Inferior parietal cortex (tissue), 1 donor: ENCODE data around the gene UBASH3A.
A peak's percentile ranks its signal among the peaks of the same experiment; 100 is the strongest.

ENCODE experiments used
- DNase-seq: peaks from one replicate; pipeline ENCODE4 v3.0.0-alpha.2; 2016; ENCODE audit errors: extremely low spot score

UBASH3A gene

DNA sequence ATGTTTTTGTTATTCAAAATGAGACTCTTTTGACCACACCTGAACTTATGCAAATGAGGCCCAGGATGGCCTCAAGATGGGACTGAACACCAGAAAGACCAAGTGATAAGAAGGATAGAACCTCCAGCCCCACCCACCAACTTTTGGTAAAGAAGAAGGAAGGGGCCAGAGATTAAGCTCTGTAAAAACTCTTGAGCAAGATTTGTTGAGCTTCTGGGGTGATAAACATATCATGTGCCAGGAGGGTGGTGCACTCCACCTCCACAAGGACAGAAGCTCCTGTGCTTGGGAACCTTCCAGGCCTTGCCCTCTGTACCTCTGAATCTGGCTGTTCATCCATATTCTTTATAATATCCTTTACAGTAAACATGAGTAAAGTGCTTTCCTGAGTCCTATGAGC, 87.0 kb downstream of the UBASH3A start:
- DNase-seq, result no peak

- no peak for DNase-seq
Observed at GRCh38 chr21:42491328-42491727, 87.6 kb downstream of the UBASH3A start.

- no peak for DNase-seq
Observed at GRCh38 chr21:42492201-42492600, 88.5 kb downstream of the UBASH3A start.

DNA sequence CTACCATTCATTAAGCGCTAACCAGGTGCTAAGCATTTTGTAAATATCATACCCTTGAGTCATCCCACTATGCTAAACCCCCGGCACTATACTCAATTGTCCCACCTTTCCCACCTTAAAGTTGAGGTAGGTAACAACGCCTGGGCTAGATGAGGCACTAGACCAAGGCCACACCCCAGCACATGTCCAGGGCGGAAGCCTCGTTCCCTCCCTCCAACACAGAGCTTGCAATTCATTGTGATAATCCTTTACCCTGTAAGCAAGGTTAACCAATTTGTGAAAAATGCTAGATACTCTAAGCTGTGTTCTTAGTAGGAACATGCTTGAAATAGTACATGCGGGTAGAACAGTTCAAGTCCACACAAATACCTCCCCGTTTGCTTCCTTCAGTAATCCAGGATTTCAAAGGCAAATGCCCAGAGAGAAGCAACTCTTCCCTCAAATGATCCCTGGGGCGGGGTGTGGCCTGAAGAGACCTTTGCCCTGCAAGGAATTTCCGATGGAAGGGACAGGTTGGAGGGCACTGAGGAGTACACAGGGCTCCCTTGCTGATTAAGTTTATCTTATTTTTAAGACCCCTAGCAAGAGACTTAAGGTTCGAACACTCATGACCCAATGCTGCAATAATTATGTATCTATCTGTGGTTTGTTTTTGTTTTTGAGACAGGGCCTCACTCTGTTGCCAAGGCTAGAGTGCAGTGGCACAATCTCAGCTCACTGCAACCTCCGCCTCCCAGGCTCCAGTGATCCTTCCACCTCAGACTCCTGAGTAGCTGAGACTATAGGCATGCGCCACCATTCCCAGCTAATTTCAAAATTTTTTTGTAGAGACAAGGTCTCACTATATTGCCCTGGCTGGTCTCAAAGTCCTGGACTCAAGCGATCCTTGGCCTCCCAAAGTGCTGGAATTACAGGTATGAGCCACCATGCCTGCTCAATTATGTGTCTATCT, 89.7 kb downstream of the UBASH3A start:
- no peak for DNase-seq

- DNase-seq, result no peak
Observed at GRCh38 chr21:42495027-42495426, 91.3 kb downstream of the UBASH3A start.

- DNase-seq, result no peak
Observed at GRCh38 chr21:42495765-42496119, 92.0 kb downstream of the UBASH3A start.

GRCh38 chr21:42496120-42496838, 92.6 kb downstream of the UBASH3A start, which contains the start of gene RSPH1:
Gene RSPH1, minus strand, starts transcription at chr21:42496224. Its CDS starts 38 bp downstream, at chr21:42496186.
- DNase-seq, result peak; percentile 99

- DNase-seq, result peak; percentile 55
Observed at GRCh38 chr21:42496839-42497202, 93.1 kb downstream of the UBASH3A start.
